Measurements from ENCODE around the gene TMEM80. TPM values are rescaled to one million over a fixed set of nuclear protein-coding genes. Genes with fewer than 3 reads are reported as not detected.
A peak's percentile ranks its signal among the peaks of the same experiment; 100 is the strongest.

The TMEM80 gene
- total RNA-seq, 1 donor from 2014 or later, result 12.8 TPM

DNA sequence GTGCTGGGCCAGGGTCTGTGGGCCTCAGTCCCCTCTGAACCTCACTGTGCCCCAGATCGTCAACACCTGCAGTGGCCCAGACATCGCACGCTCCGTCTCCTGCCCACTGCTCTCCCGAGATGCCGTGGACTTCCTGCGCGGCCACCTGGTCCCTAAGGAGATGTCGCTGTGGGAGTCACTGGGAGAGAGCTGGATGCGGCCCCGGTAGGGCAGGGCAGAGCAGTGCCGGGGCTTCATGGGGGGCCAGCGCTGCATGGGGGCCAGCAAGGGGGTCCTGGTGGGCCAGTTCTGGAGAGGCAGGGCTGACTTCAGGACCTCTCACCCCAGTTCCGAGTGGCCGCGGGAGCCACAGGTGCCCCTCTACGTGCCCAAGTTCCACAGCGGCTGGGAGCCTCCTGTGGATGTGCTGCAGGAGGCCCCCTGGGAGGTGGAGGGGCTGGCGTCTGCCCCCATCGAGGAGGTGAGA is 26.8 kb downstream of the TMEM80 start:
- no peak overlapping the region for H3K4me3 ChIP-seq
- peaks cover 31% of the 10 kb centered on the region for H3K4me1 ChIP-seq
- intact Hi-C loops (cut with DNase I), result loop anchor here (10.0 kb wide), 1 partner anchor 168 kb away; no protein-coding TSS in a partner anchor

DNA sequence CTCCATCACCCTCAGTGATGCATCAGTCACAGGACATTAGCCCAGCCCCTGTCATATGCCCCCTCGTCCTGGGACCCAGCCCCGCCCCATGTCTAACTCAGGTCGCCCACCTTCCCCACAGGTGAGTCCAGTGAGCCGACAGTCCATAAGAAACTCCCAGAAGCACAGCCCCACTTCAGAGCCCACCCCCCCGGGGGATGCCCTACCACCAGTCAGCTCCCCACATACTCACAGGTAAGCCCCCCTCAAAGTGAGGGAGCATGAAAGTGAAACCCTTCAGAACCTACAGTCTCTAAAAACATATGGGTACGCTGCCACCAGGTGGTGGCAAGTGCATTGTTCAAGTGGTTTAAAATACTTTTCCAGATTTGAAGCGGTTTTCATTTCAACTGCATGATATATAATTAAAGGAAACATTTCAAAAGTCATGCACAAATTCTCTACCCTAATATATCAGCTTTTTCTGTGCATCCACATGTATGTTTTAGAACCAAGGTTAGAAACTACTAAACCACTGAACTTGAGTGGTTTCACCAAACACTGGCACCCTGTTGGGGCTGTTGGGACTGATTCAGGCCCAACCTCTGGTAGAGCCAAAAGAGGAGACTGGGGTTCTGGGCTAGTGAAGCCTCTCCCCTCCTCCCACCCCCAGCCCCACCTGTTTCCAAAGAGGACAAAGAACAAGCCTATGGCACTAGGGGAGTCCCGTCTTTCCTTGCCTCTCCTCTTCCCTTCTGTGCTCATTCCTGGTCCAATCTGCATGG is 27.7 kb downstream of the TMEM80 start:
- intact Hi-C loops (cut with DNase I), result loop anchor here (10.0 kb wide), 1 partner anchor 169 kb away; no protein-coding TSS in a partner anchor
- peak in 1 of 2 donors; percentile 83 for DNase-seq (ENCODE audit: extremely low spot score in 2 of 2)
- no peaks in the 10 kb centered on the region for H3K9me3 ChIP-seq
- H3K4me3 ChIP-seq, result no peak overlapping the region
- TF ChIP-seq CTCF (IDR thresholded peaks at IDR 0.05) (peak in 2 of 3 experiments; percentile 20 to 47), POLR2AphosphoS5 (IDR thresholded peaks at IDR 0.05; ENCODE audit: insufficient read depth in 1 of 2, low read depth in 1 of 2) (no peak)
- no peaks in the 10 kb centered on the region for H3K27me3 ChIP-seq
- H3K27ac ChIP-seq, result no peak overlapping the region
- peaks cover 0 to 12% of the 10 kb centered on the region in 2 donors for H3K36me3 ChIP-seq
- H3K4me1 ChIP-seq, result peaks cover 40% of the 10 kb centered on the region

More for the DNA sequence above, 26.8 kb downstream of the TMEM80 start:
- DNase-seq (ENCODE audit: extremely low spot score in 2 of 2), result peak in 1 of 2 donors; percentile 83
- Histone ChIP-seq H3K36me3 (peaks cover 0 to 12% of the 10 kb centered on the region in 2 donors), H3K9me3 (no peaks in the 10 kb centered on the region), H3K27ac (no peak overlapping the region), H3K27me3 (no peaks in the 10 kb centered on the region)
- TF ChIP-seq CTCF (IDR thresholded peaks at IDR 0.05) (no peak), POLR2A (IDR thresholded peaks at IDR 0.05) (no peak), POLR2AphosphoS5 (IDR thresholded peaks at IDR 0.05; ENCODE audit: insufficient read depth in 1 of 2, low read depth in 1 of 2) (no peak)

DNA sequence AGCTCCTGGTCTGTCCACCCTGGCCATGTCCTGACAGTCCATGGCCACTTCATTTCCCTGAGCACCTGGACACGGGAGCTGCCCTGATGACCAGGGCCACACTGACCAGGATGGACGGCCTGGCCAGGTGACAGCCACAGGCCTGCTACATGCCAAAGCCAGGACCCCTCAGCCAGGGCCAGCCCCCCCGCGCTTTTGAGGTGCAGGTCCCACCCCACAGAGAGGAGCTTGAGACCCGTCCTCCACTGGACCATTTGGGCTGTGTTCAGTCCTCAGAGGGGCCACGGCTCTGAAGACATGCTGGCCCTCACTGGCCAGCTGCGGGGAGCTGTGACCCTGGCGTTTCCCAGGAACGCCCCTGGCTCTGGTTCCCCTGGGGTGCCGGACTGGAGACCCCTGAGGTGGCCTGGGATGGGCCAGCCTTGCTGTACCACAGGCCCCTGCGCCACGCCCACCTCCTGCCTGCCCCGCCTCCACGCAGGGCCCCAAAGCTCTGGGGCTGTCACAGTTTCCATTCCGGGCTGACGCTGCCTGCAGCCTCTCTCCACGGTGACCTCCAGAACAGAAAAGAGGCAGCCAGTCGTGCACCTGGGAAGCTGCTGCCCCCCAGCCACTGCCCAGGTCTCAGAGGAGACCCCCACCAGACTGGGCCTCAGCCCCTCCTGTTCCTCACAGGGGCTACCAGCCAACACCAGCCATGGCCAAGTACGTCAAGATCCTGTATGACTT is 28.6 kb downstream of the TMEM80 start:
- DNase-seq (ENCODE audit: extremely low spot score in 2 of 2), result peak in 1 of 2 donors; percentile 84
- TF ChIP-seq POLR2AphosphoS5 (IDR thresholded peaks at IDR 0.05; ENCODE audit: insufficient read depth in 1 of 2, low read depth in 1 of 2) (no peak), CTCF (IDR thresholded peaks at IDR 0.05) (no peak), POLR2A (IDR thresholded peaks at IDR 0.05) (no peak)
- H3K4me1 ChIP-seq, result peaks cover 50% of the 10 kb centered on the region
- peaks cover 0 to 12% of the 10 kb centered on the region in 2 donors for H3K36me3 ChIP-seq
- H3K27ac ChIP-seq, result no peak overlapping the region
- H3K9me3 ChIP-seq, result no peaks in the 10 kb centered on the region
- intact Hi-C loops (cut with DNase I), result loop anchor here (10.0 kb wide), 1 partner anchor 169 kb away; no protein-coding TSS in a partner anchor
- no peaks in the 10 kb centered on the region for H3K27me3 ChIP-seq
- H3K4me3 ChIP-seq, result no peak overlapping the region

GRCh38 chr11:724778-725386 is 29.3 kb downstream of the TMEM80 start:
- Histone ChIP-seq H3K4me3 (no peak overlapping the region), H3K27ac (no peak overlapping the region), H3K27me3 (no peaks in the 10 kb centered on the region), H3K9me3 (no peaks in the 10 kb centered on the region), H3K4me1 (peaks cover 51% of the 10 kb centered on the region), H3K36me3 (peaks cover 0 to 12% of the 10 kb centered on the region in 2 donors)
- intact Hi-C loops (cut with DNase I), result loop anchor here (5.0 to 10.0 kb wide), 2 partner anchors 63 to 170 kb away; no protein-coding TSS in a partner anchor
- TF ChIP-seq CTCF (IDR thresholded peaks at IDR 0.05) (no peak), POLR2A (IDR thresholded peaks at IDR 0.05) (no peak)
- peak in 1 of 2 donors; percentile 83 for DNase-seq (ENCODE audit: extremely low spot score in 2 of 2)

Measured in vagina (tissue), 2 donors.